GM10847 (cell line): ENCODE measurements around the gene PDLIM5.

Experiments used
- POLR2A ChIP-seq: IDR thresholded peaks from 2 replicates; pipeline ENCODE4 v1.6.1; 2011; ENCODE audit not compliant: insufficient read length; ENCODE audit errors: extremely low read depth

The PDLIM5 gene

GRCh38 chr4:94416981-94417380, 34.8 kb upstream of the PDLIM5 start:
- no peak for TF ChIP-seq POLR2A

GRCh38 chr4:94419549-94419948, 32.2 kb upstream of the PDLIM5 start:
- no peak for TF ChIP-seq POLR2A

- no peak for TF ChIP-seq POLR2A
Observed at GRCh38 chr4:94419956-94420355, 31.8 kb upstream of the PDLIM5 start.

GRCh38 chr4:94420356-94420755, 31.4 kb upstream of the PDLIM5 start:
- TF ChIP-seq POLR2A: no peak

DNA sequence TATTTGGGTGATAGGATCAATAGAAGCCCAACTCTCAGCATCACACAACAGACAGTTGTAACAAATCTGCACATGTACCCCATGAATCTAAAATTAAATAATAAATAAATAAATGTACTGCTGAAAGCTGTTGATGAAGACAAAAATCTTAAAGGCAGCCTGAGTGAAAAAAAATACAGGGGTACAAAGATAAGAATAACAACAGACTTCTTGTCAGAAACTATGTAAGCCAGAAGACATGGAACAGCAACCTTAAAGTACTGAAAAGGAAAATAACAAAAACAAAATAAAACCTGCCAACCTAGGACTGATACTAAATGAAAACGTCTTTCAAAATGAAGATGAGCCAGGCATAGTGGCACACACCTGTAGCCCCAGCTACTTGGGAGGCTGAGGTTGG, 25.0 kb upstream of the PDLIM5 start:
- no peak for TF ChIP-seq POLR2A

DNA sequence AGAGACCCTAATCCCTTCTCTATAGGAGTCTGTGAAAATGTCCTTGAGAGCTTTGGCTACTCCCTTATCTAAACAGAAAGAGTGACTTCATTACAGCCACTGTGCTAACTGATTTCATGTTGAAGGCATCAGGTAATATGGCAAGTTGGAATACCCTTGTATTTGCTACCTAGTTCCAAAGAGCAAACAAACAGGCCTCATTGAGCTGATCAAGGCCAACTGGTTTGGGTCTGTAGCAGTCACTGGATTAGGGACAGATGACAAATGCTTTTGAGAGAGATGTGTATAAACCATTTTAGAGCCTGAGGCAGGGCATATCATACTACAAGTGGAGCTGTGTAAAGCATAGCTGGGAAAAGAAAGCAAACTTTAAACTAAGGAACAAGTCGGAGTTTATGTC, 22.9 kb upstream of the PDLIM5 start:
- TF ChIP-seq POLR2A: no peak

- no peak for TF ChIP-seq POLR2A
Observed at GRCh38 chr4:94430406-94430805, 21.3 kb upstream of the PDLIM5 start.

- no peak for TF ChIP-seq POLR2A
Observed at GRCh38 chr4:94431388-94431787, 20.4 kb upstream of the PDLIM5 start.

GRCh38 chr4:94434505-94434904, 17.2 kb upstream of the PDLIM5 start:
- TF ChIP-seq POLR2A: no peak

- no peak for TF ChIP-seq POLR2A
Observed at GRCh38 chr4:94435874-94436273, 15.9 kb upstream of the PDLIM5 start.

GRCh38 chr4:94436512-94436911, 15.2 kb upstream of the PDLIM5 start:
- no peak for TF ChIP-seq POLR2A

DNA sequence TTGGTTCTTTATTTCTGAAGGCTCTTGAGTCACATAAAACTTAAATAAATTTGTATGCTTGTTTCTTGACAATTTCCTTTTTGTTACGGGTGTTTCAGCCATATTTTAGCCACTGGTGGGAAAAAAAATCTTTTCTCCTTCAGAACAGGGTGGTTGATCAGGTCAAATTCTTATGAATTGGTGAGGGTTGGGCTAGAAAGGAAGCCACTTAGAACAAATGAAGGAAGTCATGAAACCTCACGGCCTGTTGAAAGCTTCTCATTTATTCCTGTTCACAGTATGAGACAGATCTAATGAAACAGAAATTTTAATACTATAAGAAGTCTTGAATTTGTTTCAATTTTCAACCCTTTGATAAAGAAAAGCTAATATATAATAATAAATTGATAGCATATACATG, 12.1 kb upstream of the PDLIM5 start:
- TF ChIP-seq POLR2A: no peak

GRCh38 chr4:94441838-94442237, 9.9 kb upstream of the PDLIM5 start:
- no peak for TF ChIP-seq POLR2A

GRCh38 chr4:94442251-94442650, 9.5 kb upstream of the PDLIM5 start:
- TF ChIP-seq POLR2A: no peak

- TF ChIP-seq POLR2A: no peak
Observed at GRCh38 chr4:94446386-94446785, 5.4 kb upstream of the PDLIM5 start.

GRCh38 chr4:94447754-94448411, 3.9 kb upstream of the PDLIM5 start:
- TF ChIP-seq POLR2A: no peak

GRCh38 chr4:94448815-94449375, 2.8 kb upstream of the PDLIM5 start:
- no peak for TF ChIP-seq POLR2A
